CD4-positive, alpha-beta T cell treated with Interleukin-4 for 4 hours (primary cell): Measurements from ENCODE around the gene MAP2.

Source experiments
- DNase-seq: peaks from one replicate; pipeline ENCODE4 v3.0.0-alpha.2; 2020

The MAP2 gene

GRCh38 chr2:209600341-209601171, 176.7 kb downstream of the MAP2 start:
- DNase-seq = no peak

- no peak for DNase-seq
These were observed 177.7 kb downstream of the MAP2 start for GRCh38 chr2:209601497-209601896.

- no peak for DNase-seq
These were observed 178.4 kb downstream of the MAP2 start for GRCh38 chr2:209602259-209602658.

- DNase-seq = no peak
These were observed 185.7 kb downstream of the MAP2 start for GRCh38 chr2:209609531-209609930.

- no peak for DNase-seq
These were observed 186.8 kb downstream of the MAP2 start for GRCh38 chr2:209610631-209611030.

GRCh38 chr2:209613649-209614305, 189.9 kb downstream of the MAP2 start:
- DNase-seq = no peak

GRCh38 chr2:209614690-209615369, 191.0 kb downstream of the MAP2 start:
- no peak for DNase-seq

GRCh38 chr2:209619782-209620181, 195.9 kb downstream of the MAP2 start:
- no peak for DNase-seq

- no peak for DNase-seq
These were observed 200.5 kb downstream of the MAP2 start for GRCh38 chr2:209624192-209624938.

- DNase-seq = no peak
These were observed 205.8 kb downstream of the MAP2 start for GRCh38 chr2:209629597-209629996.

- no peak for DNase-seq
These were observed 210.1 kb downstream of the MAP2 start for GRCh38 chr2:209633911-209634310.

- DNase-seq = no peak
These were observed 212.2 kb downstream of the MAP2 start for GRCh38 chr2:209636076-209636475.

- no peak for DNase-seq
These were observed 213.4 kb downstream of the MAP2 start for GRCh38 chr2:209637293-209637692.

GRCh38 chr2:209638346-209638745, 214.5 kb downstream of the MAP2 start:
- no peak for DNase-seq

GRCh38 chr2:209640358-209640757, 216.5 kb downstream of the MAP2 start:
- DNase-seq = no peak

- no peak for DNase-seq
These were observed 218.4 kb downstream of the MAP2 start for GRCh38 chr2:209642146-209642820.

GRCh38 chr2:209644842-209645241, 221.0 kb downstream of the MAP2 start:
- no peak for DNase-seq

- no peak for DNase-seq
These were observed 224.9 kb downstream of the MAP2 start for GRCh38 chr2:209648714-209649113.

- no peak for DNase-seq
These were observed 229.3 kb downstream of the MAP2 start for GRCh38 chr2:209653134-209653533.

- no peak for DNase-seq
These were observed 237.5 kb downstream of the MAP2 start for GRCh38 chr2:209661286-209661894.

GRCh38 chr2:209662021-209662420, 238.2 kb downstream of the MAP2 start:
- DNase-seq = no peak

GRCh38 chr2:209663139-209663538, 239.3 kb downstream of the MAP2 start:
- DNase-seq = no peak
